ENCODE results near the gene AK3. TPM values are rescaled to one million over a fixed set of nuclear protein-coding genes. Genes with fewer than 3 reads are reported as not detected.

The AK3 gene
- total and polyA plus RNA-seq, 2 of the 8 experiments (the other 6 are each of a cell fraction or from before 2014, with no cell fraction given), result 8.9 to 30.0 TPM

DNA sequence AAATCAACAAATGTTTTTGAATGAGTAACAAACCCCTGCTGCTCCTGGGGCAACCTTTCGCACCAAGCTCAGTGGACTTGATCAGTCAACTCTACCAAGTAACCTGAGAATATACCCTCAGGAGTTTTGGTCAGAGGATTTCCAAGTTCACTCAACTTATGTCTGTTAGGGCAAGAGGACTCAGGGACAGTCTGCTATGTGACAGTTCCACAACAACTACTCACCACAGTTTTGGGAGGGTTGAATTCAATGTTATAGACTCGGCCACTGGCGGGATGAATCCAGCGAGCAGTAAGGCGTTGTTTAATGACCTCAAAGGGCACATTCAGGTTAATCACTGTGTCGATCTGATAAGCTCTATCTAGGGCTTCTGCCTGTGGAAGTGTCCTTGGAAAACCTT, 22.1 kb downstream of the AK3 start:
- TF ChIP-seq CTBP2 (IDR thresholded peaks at IDR 0.05; ENCODE audit: borderline replicate concordance, insufficient read depth, insufficient read length, low read length) (no peak), EP300 (IDR thresholded peaks at IDR 0.05; ENCODE audit: borderline replicate concordance in 1 of 2, low read depth in 2 of 2, low read length in 2 of 2) (no peak), E2F6 (IDR thresholded peaks at IDR 0.05) (no peak)
- no peaks in the 10 kb centered on the region for H3K79me1 ChIP-seq (ENCODE audit: low read depth, low read length)
- 88% methylated on average over 6 of the region's 6 CpGs; no CpG with 5 or more reads in 1 of the 2 experiments for WGBS, 2 experiments (ENCODE audit: extremely low coverage in 1 of 2, insufficient coverage in 1 of 2, insufficient read length in 1 of 2, insufficient replicate concordance in 2 of 2, low coverage in 1 of 2, low lambda C conversion rate in 2 of 2, missing lambda C conversion rate in 1 of 2)
- H4K20me1 ChIP-seq (replicated peaks in 1 of 2; ENCODE audit: control insufficient read depth in 1 of 2, insufficient read depth in 2 of 2, low read length in 2 of 2), result no peaks in the 10 kb centered on the region
- no peak overlapping the region for H4K91ac ChIP-seq (replicated peaks; ENCODE audit: insufficient read length, low read length)
- H3K27ac ChIP-seq (ENCODE audit: low read depth, low read length), result no peak overlapping the region
- peaks cover 5 to 33% (median 18%) of the 10 kb centered on the region in 4 experiments for H3K36me3 ChIP-seq (ENCODE audit: control insufficient read depth in 2 of 4, insufficient read depth in 4 of 4, low read length in 3 of 4)
- H3K27me3 ChIP-seq (replicated peaks in 1 of 4; ENCODE audit: control insufficient read depth in 3 of 4, extremely low read depth in 1 of 4, insufficient read depth in 3 of 4, low read length in 3 of 4), result no peaks in the 10 kb centered on the region
- H3K79me2 ChIP-seq (ENCODE audit: control insufficient read depth in 1 of 2, insufficient read depth in 2 of 2, low read length in 2 of 2), result no peaks in the 10 kb centered on the region
- H4K8ac ChIP-seq (ENCODE audit: extremely low read depth, insufficient read depth, low read length), result no peak overlapping the region
- DNase-seq (ENCODE audit: low read depth in 1 of 2, low spot score in 2 of 2) (no peak), FAIRE-seq (no peak)
- no peak overlapping the region for H2BK15ac ChIP-seq (ENCODE audit: low read length)
- H3K4me3 ChIP-seq (ENCODE audit: extremely low read depth in 1 of 4, insufficient read depth in 2 of 4, low read depth in 3 of 4, low read length in 4 of 4), result no peak overlapping the region
- no peak overlapping the region for H2BK5ac ChIP-seq (ENCODE audit: low read depth, low read length)
- ChIA-PET CTCF (ENCODE audit: partially characterized antibody) (interaction anchor here (0.8 to 1.7 kb wide), 2 partner anchors 21 to 97 kb away, joined by 4 read pairs; no protein-coding TSS in a partner anchor), POLR2A (ENCODE audit: partially characterized antibody) (no interaction called here)
- no peak overlapping the region for H2BK120ac ChIP-seq (replicated peaks; ENCODE audit: low read depth, low read length)
- no peak overlapping the region for H3K4me2 ChIP-seq (ENCODE audit: insufficient read depth in 1 of 2, low read depth in 2 of 2, low read length in 2 of 2)
- no peaks in the 10 kb centered on the region for H3K9me3 ChIP-seq (ENCODE audit: insufficient read depth in 2 of 2, low read depth in 1 of 2, low read length in 1 of 2)
- H2AFZ ChIP-seq (ENCODE audit: low read length), result no peak overlapping the region
- no peak overlapping the region for H2AK5ac ChIP-seq (ENCODE audit: low read depth, low read length)
- peaks cover 2% of the 10 kb centered on the region; the same call in 1 of the 2 replicates for H3K23me2 ChIP-seq (ENCODE audit: low read depth, low read length)
- H3K9ac ChIP-seq (replicated peaks in 1 of 4; ENCODE audit: extremely low read depth in 1 of 4, low read depth in 3 of 4, low read length in 3 of 4), result no peak overlapping the region
- no peak overlapping the region for H3K18ac ChIP-seq (ENCODE audit: extremely low read depth, low read length)
- H3K56ac ChIP-seq (replicated peaks; ENCODE audit: insufficient read length, low read depth, low read length), result no peak overlapping the region
- no peak overlapping the region for H2BK20ac ChIP-seq (ENCODE audit: low read length)
- no peak overlapping the region for H3K14ac ChIP-seq (ENCODE audit: insufficient read length)
- H3K4me1 ChIP-seq (replicated peaks in 1 of 4; ENCODE audit: control insufficient read depth in 3 of 4, insufficient read depth in 4 of 4, low read length in 3 of 4), result no peaks in the 10 kb centered on the region
- no peak overlapping the region for H3K23ac ChIP-seq (ENCODE audit: insufficient read length)
- no peak overlapping the region for H2BK12ac ChIP-seq (ENCODE audit: low read depth, low read length)
- H4K5ac ChIP-seq (ENCODE audit: insufficient read length, low read depth, low read length), result no peak overlapping the region
- H3K4ac ChIP-seq (replicated peaks; ENCODE audit: insufficient read length, low read depth, low read length), result no peak overlapping the region

Measured in H1 (cell line).